ENCODE data around the gene ZNF564. TPM values are rescaled to one million over a fixed set of nuclear protein-coding genes. Genes with fewer than 3 reads are reported as not detected.
A peak's percentile ranks its signal among the peaks of the same experiment; 100 is the strongest.

Gene ZNF564
- total and polyA plus RNA-seq, 2 experiments from 2014 or later: 7.1 to 8.6 TPM

DNA sequence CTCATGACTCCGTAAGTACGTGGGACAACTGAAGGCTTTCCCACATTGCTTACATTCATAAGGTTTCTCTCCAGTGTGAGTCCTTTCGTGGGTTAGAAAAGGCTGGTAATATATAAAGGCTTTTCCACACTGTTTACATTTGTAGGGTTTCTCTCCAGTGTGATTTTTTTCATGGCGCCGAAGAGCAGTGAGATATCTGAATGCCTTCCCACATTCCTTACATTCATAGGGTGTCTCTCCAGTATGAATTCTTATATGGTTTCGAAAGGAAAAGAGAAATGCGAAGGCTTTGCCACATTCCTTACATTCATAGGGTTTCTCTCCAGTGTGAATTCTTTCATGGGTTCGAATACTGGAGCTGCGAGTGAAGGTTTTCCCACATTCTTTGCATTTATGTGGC lies 29.8 kb upstream of the ZNF564 start (continued):
- no peak for TF ChIP-seq ZNF114 (CRISPR knock-in tag; IDR thresholded peaks at IDR 0.05)

GRCh38 chr19:12580180-12580694 lies 29.0 kb upstream of the ZNF564 start:
- no peak overlapping the region for H2AFZ ChIP-seq
- ATAC-seq (no peak), DNase-seq (ENCODE audit: low spot score) (no peak)
- no peaks in the 10 kb centered on the region; the same call in 1 of the 2 replicates for H4K20me1 ChIP-seq (replicated peaks; ENCODE audit: insufficient read depth)
- TF ChIP-seq EZH2 (IDR thresholded peaks at IDR 0.05; ENCODE audit: low read depth, unreplicated experiment): no peak
- no peak overlapping the region for H3K4me2 ChIP-seq
- H3K27ac ChIP-seq (ENCODE audit: low read depth): peak overlapping the region; percentile 39; the same call in 1 of the 2 replicates
- H3K4me1 ChIP-seq (ENCODE audit: insufficient read depth): no peaks in the 10 kb centered on the region
- no peaks in the 10 kb centered on the region for H3K4me1 Mint-ChIP-seq
- no peak overlapping the region for H3K27ac Mint-ChIP-seq
- no peak overlapping the region for H3K4me3 Mint-ChIP-seq
- H3K36me3 Mint-ChIP-seq (ENCODE audit: low read depth): peaks cover 66% of the 10 kb centered on the region
- H3K27me3 Mint-ChIP-seq (ENCODE audit: insufficient read depth, low read depth, poor library complexity): peaks cover 7% of the 10 kb centered on the region
- no peak overlapping the region for H3K4me3 ChIP-seq
- H3K27me3 ChIP-seq (ENCODE audit: insufficient read depth): no peaks in the 10 kb centered on the region
- no peaks in the 10 kb centered on the region for H3F3A ChIP-seq (replicated peaks; ENCODE audit: low read depth)
- peaks cover 26% of the 10 kb centered on the region for H3K36me3 ChIP-seq (ENCODE audit: insufficient read depth)
- no peaks in the 10 kb centered on the region for H3K9me2 ChIP-seq (ENCODE audit: insufficient read depth)
- H3K9me3 Mint-ChIP-seq: peaks cover 55% of the 10 kb centered on the region
- no peaks in the 10 kb centered on the region for H3K79me2 ChIP-seq (replicated peaks; ENCODE audit: insufficient read depth)

DNA sequence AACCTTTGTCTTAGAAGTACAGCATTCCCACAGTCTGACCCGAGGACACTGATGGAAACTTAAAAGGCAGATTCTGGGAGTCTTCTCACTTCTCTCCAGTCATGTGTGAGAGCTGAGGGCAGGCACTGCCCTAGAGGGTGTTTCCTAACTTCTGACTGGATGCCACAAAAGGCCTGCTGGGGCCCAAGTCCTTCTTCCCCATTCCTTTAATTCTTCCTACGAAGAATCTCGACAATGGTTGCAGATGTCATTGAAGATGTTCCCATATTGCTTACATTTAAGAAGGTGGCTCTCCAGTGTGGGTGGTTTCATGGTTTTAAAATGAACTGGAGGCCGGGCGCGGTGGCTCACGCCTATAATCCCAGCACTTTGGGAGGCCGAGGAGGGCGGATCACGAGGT lies 27.4 kb upstream of the ZNF564 start:
- no peaks in the 10 kb centered on the region for H3K27me3 ChIP-seq (ENCODE audit: insufficient read depth)
- no peak overlapping the region for H3K4me3 ChIP-seq
- Mint-ChIP-seq H3K4me1 (peaks cover 8% of the 10 kb centered on the region), H3K36me3 (ENCODE audit: low read depth) (peaks cover 66% of the 10 kb centered on the region), H3K9me3 (peaks cover 54% of the 10 kb centered on the region), H3K27ac (no peak overlapping the region), H3K27me3 (ENCODE audit: insufficient read depth, low read depth, poor library complexity) (peaks cover 7% of the 10 kb centered on the region), H3K4me3 (no peak overlapping the region)
- no peaks in the 10 kb centered on the region for H3K9me2 ChIP-seq (ENCODE audit: insufficient read depth)
- H2AFZ ChIP-seq: no peak overlapping the region
- H3F3A ChIP-seq (replicated peaks; ENCODE audit: low read depth): no peaks in the 10 kb centered on the region
- H3K4me1 ChIP-seq (ENCODE audit: insufficient read depth): 0 out of 2 replicates have a peak, but pooled peaks cover 4% of the 10 kb centered on the region
- ATAC-seq (no peak), DNase-seq (ENCODE audit: low spot score) (no peak)
- no peak for TF ChIP-seq ZNF462 (CRISPR knock-in tag; IDR thresholded peaks at IDR 0.05)
- no peak for TF ChIP-seq CTCF (conservative IDR thresholded peaks at IDR 0.05; ENCODE audit: low read depth in 2 of 2)
- TF ChIP-seq STAT1 (IDR thresholded peaks at IDR 0.05; ENCODE audit: unreplicated experiment): no peak
- TF ChIP-seq ZNF331 (CRISPR knock-in tag; IDR thresholded peaks at IDR 0.05; ENCODE audit: low read depth): no peak
- no peak for TF ChIP-seq ZNF114 (CRISPR knock-in tag; IDR thresholded peaks at IDR 0.05)
- no peak for TF ChIP-seq EZH2phosphoT487 (IDR thresholded peaks at IDR 0.05; ENCODE audit: unreplicated experiment)
- TF ChIP-seq JUNB (IDR thresholded peaks at IDR 0.05; ENCODE audit: unreplicated experiment): no peak
- TF ChIP-seq, protein P1, sequence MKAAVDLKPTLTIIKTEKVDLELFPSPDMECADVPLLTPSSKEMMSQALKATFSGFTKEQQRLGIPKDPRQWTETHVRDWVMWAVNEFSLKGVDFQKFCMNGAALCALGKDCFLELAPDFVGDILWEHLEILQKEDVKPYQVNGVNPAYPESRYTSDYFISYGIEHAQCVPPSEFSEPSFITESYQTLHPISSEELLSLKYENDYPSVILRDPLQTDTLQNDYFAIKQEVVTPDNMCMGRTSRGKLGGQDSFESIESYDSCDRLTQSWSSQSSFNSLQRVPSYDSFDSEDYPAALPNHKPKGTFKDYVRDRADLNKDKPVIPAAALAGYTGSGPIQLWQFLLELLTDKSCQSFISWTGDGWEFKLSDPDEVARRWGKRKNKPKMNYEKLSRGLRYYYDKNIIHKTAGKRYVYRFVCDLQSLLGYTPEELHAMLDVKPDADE (IDR thresholded peaks at IDR 0.05): no peak
- no peak overlapping the region for H3K4me2 ChIP-seq
- H3K27ac ChIP-seq (ENCODE audit: low read depth): no peak overlapping the region
- H4K20me1 ChIP-seq (replicated peaks; ENCODE audit: insufficient read depth): no peaks in the 10 kb centered on the region; the same call in 1 of the 2 replicates
- H3K79me2 ChIP-seq (replicated peaks; ENCODE audit: insufficient read depth): no peaks in the 10 kb centered on the region
- peaks cover 26% of the 10 kb centered on the region for H3K36me3 ChIP-seq (ENCODE audit: insufficient read depth)
